H1 (cell line): ENCODE measurements around the gene CASQ1. TPM values are rescaled to one million over a fixed set of nuclear protein-coding genes. Genes with fewer than 3 reads are reported as not detected.

ENCODE experiments used
- CTBP2 ChIP-seq: IDR thresholded peaks from 2 replicates; pipeline ENCODE4 v1.7.0; 2011; ENCODE audit warnings: borderline replicate concordance, mild to moderate bottlenecking, moderate library complexity, mixed read lengths, low read length; ENCODE audit not compliant: insufficient read depth, insufficient read length
- EZH2 ChIP-seq: fragments of 200-600 bp; sonication (generic); IDR thresholded peaks from 2 replicates; pipeline ENCODE4 v1.7.1; 2012; ENCODE audit warnings: low read depth, mild to moderate bottlenecking, moderate library complexity, low read length, inconsistent platforms; ENCODE audit not compliant: severe bottlenecking
- SP4 ChIP-seq: IDR thresholded peaks from 2 replicates; pipeline ENCODE4 v1.6.1; 2012; ENCODE audit warnings: low read length, inconsistent platforms
- polyA plus RNA-seq, 7 experiments: library from polyadenylated mRNA; depleted of rRNA in 3 of 7; stranded (reverse) in 5 of 7; unstranded in 2 of 7; fragments of >200 nt in 5 of 7; fragments of 200-250 nt in 2 of 7; gene quantifications; 1 replicate in 5 of 7; 2 replicates in 1 of 7; 4 replicates in 1 of 7; pipeline versions ENCODE4 v1.2.1 to v1.2.3, GENCODE V29; 2011 to 2013; ENCODE audit warnings: missing spikeins in 2 of 7, mixed read lengths in 2 of 7
- total RNA-seq: library from RNA; stranded (reverse); fragmentation: NEBNext Ultra II Directional; extraction: Animal tissue kit (Norgen Biotek cat#: 25700); gene quantifications from 2 replicates; pipeline ENCODE4 v1.2.1, GENCODE V29; 2021
- TF ChIP-seq, protein P1 (sequence below): IDR thresholded peaks from 2 replicates; pipeline ENCODE4 v1.6.1; 2011; ENCODE audit warnings: low read length, improper control_type of control experiment

The CASQ1 gene
- total and polyA plus RNA-seq, 2 of the 8 experiments (the other 6 are each of a cell fraction or from before 2014, with no cell fraction given), result 0.80 to 1.3 TPM

DNA sequence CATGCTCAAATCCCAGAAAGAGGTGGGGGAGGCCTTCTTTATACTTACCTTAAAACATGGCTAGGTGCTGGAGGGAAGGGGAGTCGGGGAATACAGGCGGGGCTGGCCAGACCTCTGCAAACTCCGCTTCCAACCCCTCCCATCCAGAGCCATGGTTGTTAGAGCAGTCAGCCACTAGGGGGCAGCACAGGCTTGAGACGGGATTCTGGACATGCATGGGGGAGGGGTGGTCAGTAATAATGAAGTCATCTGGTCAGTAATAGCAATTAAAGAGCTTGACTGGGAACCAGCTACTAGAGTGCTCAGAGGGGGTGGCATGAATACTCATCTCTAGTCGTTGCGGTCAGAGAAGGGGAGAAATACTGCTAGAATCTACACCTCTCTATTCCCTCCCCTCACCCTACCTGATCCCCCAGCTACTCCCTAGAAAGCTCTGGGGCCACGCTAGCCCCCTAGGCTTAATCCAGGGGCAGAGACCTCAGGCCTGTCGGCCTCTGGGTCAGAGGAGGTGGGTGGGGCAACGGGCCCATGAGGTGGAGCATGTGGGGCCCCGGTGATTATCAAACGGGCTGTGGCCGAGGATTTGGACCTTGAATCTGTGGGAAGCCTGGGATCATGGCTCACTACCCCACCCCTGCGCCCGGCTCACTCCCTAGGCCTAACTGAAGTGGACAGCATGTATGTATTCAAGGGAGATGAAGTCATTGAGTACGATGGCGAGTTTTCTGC, 2.9 kb downstream of the CASQ1 start (continued):
- TF ChIP-seq, protein P1, sequence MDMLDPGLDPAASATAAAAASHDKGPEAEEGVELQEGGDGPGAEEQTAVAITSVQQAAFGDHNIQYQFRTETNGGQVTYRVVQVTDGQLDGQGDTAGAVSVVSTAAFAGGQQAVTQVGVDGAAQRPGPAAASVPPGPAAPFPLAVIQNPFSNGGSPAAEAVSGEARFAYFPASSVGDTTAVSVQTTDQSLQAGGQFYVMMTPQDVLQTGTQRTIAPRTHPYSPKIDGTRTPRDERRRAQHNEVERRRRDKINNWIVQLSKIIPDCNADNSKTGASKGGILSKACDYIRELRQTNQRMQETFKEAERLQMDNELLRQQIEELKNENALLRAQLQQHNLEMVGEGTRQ, result no peak
- TF ChIP-seq CTBP2 (no peak), SP4 (0 out of 2 replicates have a peak, but pooled peaks have one; percentile 35), EZH2 (no peak)
